OCI-LY3 (cell line): ENCODE results near the gene ZDHHC22.
"Not testable (repeated sequence)": the region's sequence is repeated elsewhere in the genome, so short reads cannot be mapped to it uniquely, and the experiment has no call there.

Experiments used
- H2AFZ ChIP-seq: fragments of 200-600, 300-600 bp; shearing (Covaris generic); 2 replicates; pipeline ENCODE4 v1.6.0; 2014; ENCODE audit warnings: antibody characterized with exemption, low read depth, low read length
- H3K27ac ChIP-seq: fragments of 200-600, 300-600 bp; sonication (generic); 2 replicates; pipeline ENCODE4 v1.5.1; 2014; ENCODE audit warnings: mild to moderate bottlenecking, low read length, moderate library complexity, mixed read lengths
- H3K27me3 ChIP-seq: fragments of 200-600, 300-600 bp; sonication (generic); 2 replicates; pipeline ENCODE4 v1.6.1; 2014; ENCODE audit warnings: low read depth, low read length, mixed read lengths
- H3K36me3 ChIP-seq: fragments of 200-600, 300-600 bp; sonication (generic); replicated peaks from 2 replicates; pipeline ENCODE3; 2014; ENCODE audit warnings: low read depth, low read length, mixed read lengths
- H3K4me1 ChIP-seq: fragments of 300-600, 200-600 bp; sonication (generic); 2 replicates; pipeline ENCODE4 v1.6.1; 2014; ENCODE audit warnings: low read length, mixed read lengths
- H3K4me2 ChIP-seq: fragments of 200-600, 300-600 bp; sonication (generic); 2 replicates; pipeline ENCODE4 v1.6.1; 2014; ENCODE audit warnings: low read length, mixed read lengths
- H3K4me3 ChIP-seq: fragments of 300-600, 200-600 bp; sonication (generic); 2 replicates; pipeline ENCODE4 v1.5.1; 2014; ENCODE audit warnings: antibody characterized with exemption, mild to moderate bottlenecking, low read length, moderate library complexity
- H3K79me2 ChIP-seq: fragments of 300-600, 200-600 bp; shearing (Covaris generic); 2 replicates; pipeline ENCODE4 v1.6.1; 2014; ENCODE audit warnings: mild to moderate bottlenecking, low read length, mixed read lengths
- H3K9ac ChIP-seq: fragments of 300-600, 200-600 bp; shearing (Covaris generic); 2 replicates; pipeline ENCODE4 v1.6.0; 2014; ENCODE audit warnings: mild to moderate bottlenecking, low read length, moderate library complexity
- H3K9me3 ChIP-seq: fragments of 200-600, 300-600 bp; shearing (Covaris generic); 2 replicates; pipeline ENCODE4 v1.6.1; 2014; ENCODE audit warnings: low read length, mixed read lengths; ENCODE audit not compliant: insufficient read depth
- H4K20me1 ChIP-seq: fragments of 200-600, 300-600 bp; sonication (generic); 2 replicates; pipeline ENCODE4 v1.6.1; 2016; ENCODE audit warnings: low read length, mixed read lengths; ENCODE audit not compliant: insufficient read depth
- CTCF ChIP-seq: fragments of 200-600, 300-600 bp; sonication (generic); IDR thresholded peaks from 2 replicates; pipeline ENCODE4 v1.5.1; 2014; ENCODE audit warnings: antibody characterized with exemption, low read length, low read depth
- EZH2phosphoT487 ChIP-seq: fragments of 200-600 bp; shearing (Covaris generic); IDR thresholded peaks from 2 replicates; pipeline ENCODE4 v1.6.1; 2018; ENCODE audit warnings: antibody characterized with exemption, mixed run types, low read depth

The ZDHHC22 gene

GRCh38 chr14:77178656-77179055 is 37.1 kb upstream of the ZDHHC22 start:
- no peaks in the 10 kb centered on the region for H3K9me3 ChIP-seq
- H3K9ac ChIP-seq, result no peak overlapping the region
- no peaks in the 10 kb centered on the region for H3K27me3 ChIP-seq
- H3K4me3 ChIP-seq, result no peak overlapping the region
- no peak overlapping the region for H2AFZ ChIP-seq
- H4K20me1 ChIP-seq, result no peaks in the 10 kb centered on the region
- no peaks in the 10 kb centered on the region for H3K79me2 ChIP-seq
- no peak overlapping the region for H3K27ac ChIP-seq
- H3K4me1 ChIP-seq, result peaks cover 34% of the 10 kb centered on the region
- TF ChIP-seq EZH2phosphoT487 (no peak), CTCF (no peak)
- no peak overlapping the region for H3K4me2 ChIP-seq
- no peaks in the 10 kb centered on the region for H3K36me3 ChIP-seq

DNA sequence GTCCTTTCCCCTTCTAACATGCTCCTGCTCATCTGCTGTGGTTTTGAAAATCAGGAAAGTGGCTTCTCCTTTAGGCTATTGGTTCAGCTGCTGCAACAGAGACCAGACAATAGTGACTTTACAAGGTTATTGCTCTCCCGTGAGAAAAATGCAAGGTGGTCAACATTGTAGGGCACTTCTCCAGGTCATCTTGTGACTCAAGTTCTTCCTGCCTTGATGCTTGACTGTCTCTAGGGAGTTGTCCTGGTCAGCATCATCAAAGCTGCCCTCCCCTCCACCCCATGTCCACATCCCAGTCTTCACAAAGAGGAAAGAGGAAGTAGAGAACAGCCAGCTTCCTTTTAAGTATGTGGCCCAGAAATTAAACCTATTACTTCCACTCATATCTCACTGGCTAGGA is 36.1 kb upstream of the ZDHHC22 start:
- Histone ChIP-seq H3K9me3 (no peaks in the 10 kb centered on the region), H3K36me3 (no peaks in the 10 kb centered on the region), H3K4me3 (no peak overlapping the region), H3K4me2 (peak overlapping the region; percentile 18; the same call in 1 of the 2 replicates), H3K27me3 (0 out of 2 replicates have a peak, but pooled peaks cover 4% of the 10 kb centered on the region), H3K79me2 (no peaks in the 10 kb centered on the region), H3K27ac (no peak overlapping the region), H3K4me1 (peaks cover 33% of the 10 kb centered on the region), H3K9ac (no peak overlapping the region), H2AFZ (no peak overlapping the region), H4K20me1 (no peaks in the 10 kb centered on the region)
- TF ChIP-seq CTCF (no peak), EZH2phosphoT487 (no peak)

- Histone ChIP-seq H3K9ac (no peak overlapping the region), H3K4me1 (peaks cover 23% of the 10 kb centered on the region), H4K20me1 (no peaks in the 10 kb centered on the region), H3K36me3 (no peaks in the 10 kb centered on the region), H2AFZ (no peak overlapping the region), H3K79me2 (no peaks in the 10 kb centered on the region), H3K27ac (no peak overlapping the region), H3K27me3 (peaks cover 8% of the 10 kb centered on the region; the same call in 1 of the 2 replicates), H3K4me3 (no peak overlapping the region), H3K9me3 (no peaks in the 10 kb centered on the region), H3K4me2 (no peak overlapping the region)
- TF ChIP-seq CTCF (no peak), EZH2phosphoT487 (no peak)
Observed at GRCh38 chr14:77175843-77176242, 34.3 kb upstream of the ZDHHC22 start.

DNA sequence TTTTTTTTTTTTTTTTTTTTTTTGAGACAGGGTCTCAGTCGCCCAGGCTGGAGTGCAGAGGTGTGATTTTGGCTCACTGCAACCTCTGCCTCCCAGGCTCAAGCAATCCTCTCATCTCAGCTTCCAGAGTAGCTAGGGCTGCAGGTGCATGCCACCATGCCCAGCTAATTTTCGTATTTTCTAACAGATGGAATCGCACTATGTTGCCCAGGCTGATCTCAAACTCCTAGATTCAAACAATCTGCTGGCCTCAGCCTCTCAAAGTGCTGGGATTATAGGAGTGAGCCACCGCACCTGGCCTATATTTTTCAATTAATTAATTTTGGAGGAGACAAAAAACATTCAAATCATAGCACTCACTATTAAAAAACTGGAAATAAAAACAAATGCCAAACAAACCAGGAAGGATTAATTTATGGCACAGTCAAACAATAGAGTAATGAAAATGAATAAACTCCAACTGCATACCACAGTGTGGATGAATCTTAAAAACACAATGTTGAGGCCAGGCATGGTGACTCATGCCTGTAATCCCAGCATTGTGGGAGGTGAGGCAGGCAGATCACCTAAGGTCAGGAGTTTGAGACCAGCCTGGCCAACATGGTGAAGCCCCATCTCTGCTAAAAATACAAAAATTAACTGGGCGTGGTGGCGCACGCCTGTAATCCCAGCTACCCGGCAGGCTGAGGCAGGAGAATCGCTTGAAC is 32.5 kb upstream of the ZDHHC22 start:
- not testable (repeated sequence) for H4K20me1 ChIP-seq, H3K79me2 ChIP-seq, H3K9me3 ChIP-seq, H2AFZ ChIP-seq, H3K4me3 ChIP-seq, H3K9ac ChIP-seq, H3K36me3 ChIP-seq, H3K4me2 ChIP-seq, H3K27ac ChIP-seq, H3K27me3 ChIP-seq
- peaks cover 22% of the 10 kb centered on the region for H3K4me1 ChIP-seq
